NCI-H1930 (cell line): ENCODE measurements around the gene SFT2D3.

Experiments
- DNase-seq, 2 experiments: peaks; one replicate each; lab custom pipeline; 2025; lab: John Stamatoyannopoulos, UW

The SFT2D3 gene

DNA sequence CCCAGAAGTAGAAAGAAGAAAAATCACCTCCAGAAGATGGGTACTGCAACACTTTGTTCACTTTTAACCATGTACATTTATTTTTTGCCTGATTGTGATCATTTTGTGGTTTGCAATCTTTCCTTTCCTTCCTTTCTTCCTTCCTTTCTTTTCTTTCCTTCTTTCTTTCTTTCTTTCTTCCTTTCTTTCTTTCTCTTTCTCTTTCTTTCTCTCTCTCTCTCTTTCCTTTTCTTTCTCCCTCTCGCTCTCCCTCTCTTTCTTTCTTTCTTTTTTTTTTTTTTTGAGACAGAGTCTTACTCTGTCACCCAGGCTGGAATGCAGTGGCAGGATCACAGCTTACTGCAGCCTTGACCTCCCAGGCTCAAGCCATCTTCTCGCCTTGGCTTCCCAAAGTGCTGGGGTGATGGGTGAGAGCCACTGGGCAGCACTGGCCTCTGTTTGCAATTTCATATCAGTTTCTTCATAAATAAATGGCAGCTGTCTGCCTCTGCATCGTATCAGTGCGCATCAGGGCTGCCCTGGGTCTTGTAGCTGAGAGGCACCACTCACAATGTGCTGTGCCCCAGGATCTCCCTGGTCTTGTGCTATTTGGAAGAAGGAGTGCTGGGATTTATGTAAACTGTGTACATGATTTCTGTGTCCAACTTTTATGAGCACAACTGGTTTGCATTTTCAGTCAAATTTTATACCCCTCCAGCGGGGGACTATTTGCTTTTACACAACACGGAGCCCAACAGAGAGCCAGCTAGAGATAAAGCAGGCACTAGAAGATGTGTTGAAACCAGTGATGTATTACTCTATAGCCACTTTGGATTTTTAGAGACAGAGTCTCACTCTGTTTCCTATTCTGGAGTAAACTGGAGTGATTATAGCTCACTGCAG, 19.1 kb upstream of the SFT2D3 start:
- DNase-seq, result no peak

DNA sequence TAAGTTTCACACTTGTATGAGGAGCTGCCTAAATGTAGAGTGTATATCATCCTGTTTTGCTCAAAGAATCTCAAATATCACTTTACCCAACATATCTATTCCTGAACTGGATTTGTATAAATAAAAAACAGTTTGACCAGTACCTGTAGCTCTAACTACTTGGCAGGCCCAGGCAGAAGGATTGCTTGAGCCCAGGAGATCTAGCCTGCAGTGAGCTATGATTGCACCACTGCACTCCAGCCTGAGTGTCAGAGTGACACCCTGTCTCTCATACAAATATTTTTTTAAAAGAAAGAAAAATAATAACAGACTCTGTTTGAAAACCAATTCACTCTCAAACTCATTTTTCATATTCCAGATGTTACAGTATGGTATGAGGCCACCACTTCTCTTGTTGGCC, 18.2 kb upstream of the SFT2D3 start:
- no peak for DNase-seq

DNA sequence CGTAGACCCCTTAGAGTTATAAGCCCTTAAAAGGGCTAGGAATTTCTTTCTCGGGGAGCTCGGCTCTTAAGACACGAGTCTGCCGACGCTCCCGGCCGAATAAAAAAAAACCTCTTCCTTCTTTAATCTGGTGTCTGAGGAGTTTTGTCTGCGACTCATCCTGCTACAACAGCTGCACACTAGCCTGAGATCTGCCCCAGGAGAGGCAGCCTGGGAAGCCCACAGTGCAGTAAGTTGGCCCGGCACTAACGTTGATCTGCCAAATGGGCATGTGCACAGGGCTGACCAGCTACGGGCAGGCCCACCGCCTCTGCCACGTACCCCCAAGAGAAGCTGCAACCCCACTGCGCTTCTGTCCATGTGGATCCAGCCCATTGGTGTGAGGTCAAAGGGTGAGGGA, 17.5 kb upstream of the SFT2D3 start:
- no peak for DNase-seq

DNA sequence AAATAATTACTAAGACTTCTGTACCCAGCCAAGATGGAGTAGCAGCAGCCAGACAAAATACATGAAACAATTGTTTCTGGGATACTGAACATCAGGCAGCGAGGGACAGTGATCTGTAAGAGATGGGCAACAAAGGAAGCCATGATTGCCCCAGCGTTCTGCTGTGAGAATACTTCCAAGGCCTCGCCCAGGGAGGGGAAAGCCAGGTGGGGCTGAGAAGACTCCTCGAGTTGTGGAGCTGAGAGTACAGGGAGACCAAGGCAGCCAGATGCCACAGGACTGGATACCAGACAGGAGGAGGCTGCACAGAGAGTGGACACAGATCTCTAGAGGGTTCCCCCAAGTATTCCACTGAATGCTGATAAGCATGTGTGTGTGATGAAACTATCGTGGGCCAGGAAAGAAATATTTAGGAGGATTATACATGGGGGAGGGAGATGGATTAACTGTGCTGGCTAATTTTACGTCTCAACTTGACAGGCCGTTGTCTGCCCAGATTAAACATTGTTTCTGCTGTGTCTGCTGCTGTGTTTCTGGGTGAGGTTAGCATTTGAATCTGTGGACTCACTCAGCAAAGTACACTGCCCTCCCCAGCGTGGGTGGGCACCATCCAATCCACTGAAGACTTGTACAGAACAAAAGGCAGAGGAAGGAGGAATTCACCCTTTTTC, 15.8 kb upstream of the SFT2D3 start:
- no peak for DNase-seq

DNA sequence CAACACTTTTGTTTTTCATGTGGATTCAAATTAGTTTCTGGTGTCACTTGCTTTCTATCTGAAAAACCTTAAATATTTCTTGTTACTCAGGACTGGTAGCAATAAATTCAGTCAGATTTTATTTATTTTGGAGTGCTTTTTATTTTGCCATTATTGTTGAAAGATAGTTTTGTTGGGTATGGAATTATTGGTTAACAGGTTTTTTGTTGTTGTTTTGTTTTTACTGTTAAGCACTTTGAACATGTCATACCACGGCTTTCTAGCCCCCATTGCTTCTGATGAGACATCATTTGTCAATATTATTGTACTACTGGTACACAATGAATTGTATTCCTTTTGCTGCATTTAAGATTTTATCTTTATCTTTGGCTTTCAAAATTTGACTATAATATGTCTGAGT, 12.9 kb upstream of the SFT2D3 start:
- no peak for DNase-seq

DNA sequence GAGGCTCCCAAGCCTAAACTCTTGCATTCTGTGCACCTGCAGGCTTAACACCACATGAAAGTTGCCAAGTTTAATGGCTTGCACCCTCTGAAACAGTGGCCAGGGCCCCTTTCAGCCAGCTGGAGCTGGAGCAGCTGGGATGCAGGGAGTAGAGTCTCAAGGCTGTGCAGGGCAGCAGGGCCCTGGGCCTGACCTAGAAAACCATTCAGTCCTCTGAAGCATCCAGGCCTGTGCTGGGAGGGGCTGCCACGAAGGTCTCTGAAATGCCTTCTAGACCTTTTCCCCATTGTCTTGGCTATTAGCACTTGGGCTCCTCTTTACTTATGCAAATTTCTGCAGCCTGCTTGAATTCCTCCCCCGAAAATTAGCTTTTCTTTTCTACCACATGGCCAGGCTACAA, 10.6 kb upstream of the SFT2D3 start:
- no peak for DNase-seq

DNA sequence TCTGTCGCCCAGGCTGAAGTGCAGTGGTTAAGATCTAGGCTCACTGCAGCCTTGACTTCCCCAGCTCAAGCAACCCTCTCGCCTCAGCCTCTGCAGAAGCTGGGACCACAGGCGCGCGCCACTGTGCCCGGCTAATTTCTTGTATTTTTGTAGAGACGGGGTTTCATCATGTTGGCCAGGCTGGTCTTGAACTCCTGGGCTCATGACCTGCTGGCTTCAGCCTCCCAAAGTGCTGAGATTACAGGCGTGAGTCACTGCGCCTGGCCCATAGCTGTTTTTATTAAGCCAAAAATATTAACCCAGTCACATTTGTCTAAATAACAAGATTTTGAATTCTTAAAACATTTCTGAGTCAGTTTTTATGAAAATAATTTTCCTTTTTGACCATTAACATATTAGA, 6.3 kb upstream of the SFT2D3 start:
- DNase-seq, result no peak

DNA sequence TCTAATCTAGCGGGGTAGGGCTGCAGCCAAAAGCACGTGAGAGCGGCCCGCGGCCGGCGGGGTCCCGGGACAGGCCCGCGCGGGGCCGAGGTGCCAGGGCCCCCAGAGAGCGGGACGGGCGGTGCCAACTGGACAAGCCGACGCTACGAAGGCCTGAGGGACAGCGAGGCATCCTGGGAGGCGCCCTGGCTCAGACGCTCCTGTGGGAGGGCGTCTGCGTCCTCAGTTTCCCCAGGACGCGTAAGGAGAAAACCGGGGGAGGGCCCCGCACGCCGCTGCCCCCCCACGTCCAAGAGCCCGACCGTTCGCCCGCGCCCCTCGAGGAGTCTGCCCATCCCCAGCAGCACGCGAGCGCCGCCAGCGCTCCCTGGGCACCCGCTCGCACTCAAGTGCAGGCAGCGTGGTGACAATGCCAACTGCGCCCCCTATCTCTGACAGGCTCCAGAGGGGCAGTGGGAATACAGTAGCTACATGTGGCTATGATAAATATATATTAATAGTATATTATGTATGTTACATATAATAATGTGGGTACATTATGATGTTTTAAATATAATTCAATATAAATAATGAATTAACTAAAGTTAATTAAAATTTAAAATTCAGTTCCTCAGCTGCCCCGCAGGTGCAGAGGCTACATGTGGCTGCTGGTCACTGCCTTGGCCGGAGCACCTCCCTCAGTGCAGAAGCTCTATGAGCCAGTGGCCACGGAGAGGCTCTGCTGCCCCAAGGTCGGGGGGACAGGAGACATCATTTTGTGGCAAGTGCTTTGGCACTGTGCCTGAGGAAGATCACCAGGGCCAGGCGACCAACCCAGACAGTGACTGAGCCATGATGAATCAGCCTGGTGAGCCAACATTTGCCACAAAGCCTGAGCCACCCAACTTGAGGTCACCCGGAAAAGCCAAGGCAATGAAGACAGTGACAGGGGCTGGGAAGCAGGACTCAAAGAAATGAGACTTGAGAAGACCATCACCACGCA, 5.5 kb upstream of the SFT2D3 start:
- DNase-seq, result peak; percentile 57 to 65

DNA sequence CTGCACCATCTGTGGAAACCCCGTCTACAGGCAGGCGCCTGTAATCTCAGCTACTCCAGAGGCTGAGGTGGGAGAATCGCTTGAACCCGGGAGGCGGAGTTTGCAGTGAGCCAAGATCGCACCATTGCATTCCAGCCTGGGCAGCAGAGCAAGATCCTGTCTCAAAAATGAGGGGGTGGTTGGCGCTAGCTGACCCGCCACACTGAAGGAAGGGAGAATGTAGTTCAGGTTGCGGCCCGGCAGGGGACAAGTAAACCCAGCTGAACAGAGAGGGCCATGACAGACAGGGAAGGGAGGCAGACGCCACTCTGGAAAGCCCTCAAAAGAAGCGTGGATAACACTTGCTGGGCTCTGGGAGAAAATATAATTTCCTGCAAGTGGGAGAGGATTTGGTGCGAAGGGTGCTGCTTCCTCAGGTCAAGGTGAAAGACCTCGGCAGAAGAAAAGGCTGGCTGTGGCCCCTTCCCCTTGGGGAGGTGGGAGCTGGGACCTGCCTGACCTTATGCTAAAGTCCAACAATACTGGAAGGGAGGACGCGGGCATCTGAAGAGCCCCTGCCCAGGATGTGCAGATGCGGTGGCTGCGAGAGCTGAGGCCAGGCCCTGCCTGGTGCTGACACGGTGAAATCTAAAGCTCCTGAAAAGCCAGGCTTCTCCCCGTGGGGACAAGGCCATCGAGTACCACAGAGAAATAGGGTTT, 3.7 kb upstream of the SFT2D3 start:
- DNase-seq, result no peak

DNA sequence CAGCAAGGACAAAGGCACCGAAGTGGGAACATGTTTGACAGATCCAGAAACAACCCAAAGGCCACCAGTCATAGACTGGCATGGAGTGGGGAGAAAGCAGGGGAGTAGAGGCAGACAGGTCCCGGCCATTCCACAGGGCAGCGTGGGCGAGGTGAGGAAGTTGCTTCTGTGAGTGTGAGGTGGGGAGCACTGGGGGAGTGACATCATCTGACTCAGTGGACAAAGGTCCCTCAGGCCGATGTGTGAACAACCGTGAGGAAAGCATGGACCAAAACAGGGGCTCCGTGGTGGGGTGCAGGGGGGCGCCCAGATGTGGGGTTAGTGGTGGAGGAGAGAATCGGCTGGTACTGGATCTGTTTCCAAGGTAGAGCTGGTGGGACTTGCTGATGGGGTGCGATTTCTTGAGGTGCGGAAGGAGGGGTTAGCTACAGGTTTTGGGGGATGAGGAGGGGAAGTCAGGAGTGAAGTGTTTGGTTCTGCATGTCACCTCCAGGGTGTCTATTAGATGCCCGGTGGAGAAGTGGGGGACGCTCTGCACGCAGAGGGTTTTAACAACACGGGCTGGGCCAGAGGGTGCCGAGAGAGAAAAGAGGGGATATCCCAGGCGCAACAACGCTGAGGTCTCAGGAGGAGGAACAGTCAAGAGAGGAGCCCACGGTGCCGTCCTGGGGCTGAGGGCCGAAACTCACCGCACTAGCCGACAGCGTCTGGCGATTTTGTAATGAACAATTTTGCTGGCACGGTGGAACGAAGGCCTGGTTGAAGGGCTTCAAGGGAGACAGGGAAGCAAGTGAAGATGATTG, 2.5 kb upstream of the SFT2D3 start:
- DNase-seq, result no peak

DNA sequence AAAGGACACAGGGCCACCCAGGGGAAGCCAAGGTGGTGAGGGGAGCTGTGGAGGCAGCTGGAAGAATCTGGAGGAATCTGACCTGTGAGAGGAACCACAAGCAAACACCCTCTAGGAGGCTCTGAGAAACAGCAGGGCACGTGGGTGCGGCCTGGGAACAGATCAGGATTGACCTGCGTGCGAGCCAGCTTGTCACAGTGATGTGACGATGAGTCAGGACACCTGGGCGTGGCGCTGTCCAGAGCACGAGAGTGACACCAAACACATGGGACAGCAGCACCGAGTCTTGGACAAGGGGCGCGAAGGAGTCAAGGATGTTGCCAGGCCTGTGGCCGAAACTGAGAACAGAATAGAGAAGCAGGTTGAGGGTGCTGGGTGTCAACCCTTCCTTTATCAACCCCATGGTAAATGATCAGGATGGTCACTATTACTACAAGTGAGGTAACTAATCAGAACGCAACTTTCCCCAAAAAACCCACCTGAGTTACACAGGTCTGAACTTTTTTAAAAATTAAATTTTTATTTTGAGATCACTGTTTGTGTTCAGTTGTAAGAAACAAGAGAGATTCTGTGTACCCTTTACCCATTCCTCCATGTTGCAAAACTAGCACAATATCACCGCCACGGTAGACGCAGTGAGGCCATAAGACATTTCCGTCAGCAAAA, 637 bp upstream of the SFT2D3 start:
- peak; percentile 14 to 23 for DNase-seq

DNA sequence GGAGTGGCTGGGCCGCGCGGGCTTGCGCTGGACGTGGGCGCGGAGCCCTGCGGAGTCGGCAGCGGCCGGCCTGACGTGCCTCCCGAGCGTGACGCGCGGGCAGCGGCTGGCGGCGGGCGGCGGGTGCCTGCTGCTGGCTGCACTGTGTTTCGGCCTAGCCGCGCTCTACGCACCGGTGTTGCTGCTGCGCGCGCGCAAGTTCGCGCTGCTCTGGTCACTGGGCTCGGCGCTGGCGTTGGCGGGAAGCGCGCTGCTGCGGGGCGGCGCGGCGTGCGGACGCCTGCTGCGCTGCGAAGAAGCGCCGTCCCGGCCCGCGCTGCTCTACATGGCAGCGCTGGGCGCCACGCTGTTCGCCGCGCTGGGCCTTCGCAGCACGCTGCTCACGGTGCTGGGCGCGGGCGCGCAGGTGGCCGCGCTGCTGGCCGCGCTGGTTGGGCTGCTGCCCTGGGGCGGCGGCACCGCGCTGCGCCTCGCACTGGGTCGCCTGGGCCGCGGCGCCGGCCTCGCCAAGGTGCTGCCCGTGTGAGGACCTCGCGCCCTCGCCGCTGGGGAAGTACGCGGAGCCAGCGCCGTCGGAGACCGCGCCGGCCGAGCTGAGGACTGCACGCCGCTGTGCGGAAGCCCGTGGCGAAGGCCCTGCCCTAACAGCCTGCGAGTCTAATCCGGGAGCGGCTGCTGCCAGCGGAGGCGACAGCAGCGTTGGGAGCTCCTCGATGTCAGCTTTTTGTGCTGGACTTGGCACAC, 526 bp downstream of the SFT2D3 start:
- peak; percentile 54 to 65 for DNase-seq

DNA sequence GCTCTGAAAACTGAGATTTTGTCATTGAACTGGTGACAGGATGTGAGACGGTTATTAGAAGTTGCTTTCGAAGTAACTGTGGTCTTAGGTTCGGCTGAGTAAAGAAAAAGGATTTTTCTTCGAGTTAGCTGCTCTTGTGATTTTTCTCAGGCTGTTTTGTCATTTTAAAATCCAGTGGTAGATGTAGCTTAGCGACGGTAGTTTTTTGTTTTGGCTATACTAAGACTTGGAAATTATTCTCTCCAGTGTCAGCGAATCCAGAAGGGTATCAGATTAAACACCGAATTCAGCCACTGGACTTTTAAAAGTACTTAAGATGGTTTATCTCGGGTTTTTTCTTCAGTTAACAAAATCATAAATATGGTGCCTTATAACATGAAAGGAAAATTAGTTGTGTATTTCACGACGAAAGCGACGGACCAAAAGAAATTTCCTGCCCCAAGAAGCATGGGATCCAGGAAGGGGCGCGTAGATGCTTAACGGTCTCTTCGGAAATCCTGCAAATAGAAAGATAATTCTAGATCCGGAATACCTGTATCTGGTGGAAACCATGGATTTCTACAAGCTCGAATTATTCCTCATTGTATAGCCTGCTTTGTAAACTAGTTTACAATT, 1.2 kb downstream of the SFT2D3 start:
- no peak for DNase-seq

DNA sequence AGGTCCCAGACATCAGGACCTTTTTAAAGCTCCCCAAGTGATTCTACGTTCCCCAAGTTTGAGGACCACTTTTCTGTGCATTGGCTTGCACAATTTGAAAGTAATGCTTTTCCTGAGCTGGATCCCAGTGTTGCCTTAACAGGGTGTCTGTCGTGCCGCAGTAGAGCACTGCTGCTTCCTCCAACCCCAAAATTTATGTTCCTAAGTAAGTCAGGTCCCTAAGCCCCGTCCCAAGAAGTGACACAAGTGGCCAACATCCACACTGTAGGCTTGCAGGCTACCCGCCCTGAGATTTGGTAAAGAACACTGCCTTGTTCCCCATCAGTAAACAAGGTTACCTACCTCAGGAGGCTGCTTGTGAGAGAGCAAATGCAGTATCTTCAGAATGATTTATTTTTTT, 2.0 kb downstream of the SFT2D3 start:
- DNase-seq, result no peak

DNA sequence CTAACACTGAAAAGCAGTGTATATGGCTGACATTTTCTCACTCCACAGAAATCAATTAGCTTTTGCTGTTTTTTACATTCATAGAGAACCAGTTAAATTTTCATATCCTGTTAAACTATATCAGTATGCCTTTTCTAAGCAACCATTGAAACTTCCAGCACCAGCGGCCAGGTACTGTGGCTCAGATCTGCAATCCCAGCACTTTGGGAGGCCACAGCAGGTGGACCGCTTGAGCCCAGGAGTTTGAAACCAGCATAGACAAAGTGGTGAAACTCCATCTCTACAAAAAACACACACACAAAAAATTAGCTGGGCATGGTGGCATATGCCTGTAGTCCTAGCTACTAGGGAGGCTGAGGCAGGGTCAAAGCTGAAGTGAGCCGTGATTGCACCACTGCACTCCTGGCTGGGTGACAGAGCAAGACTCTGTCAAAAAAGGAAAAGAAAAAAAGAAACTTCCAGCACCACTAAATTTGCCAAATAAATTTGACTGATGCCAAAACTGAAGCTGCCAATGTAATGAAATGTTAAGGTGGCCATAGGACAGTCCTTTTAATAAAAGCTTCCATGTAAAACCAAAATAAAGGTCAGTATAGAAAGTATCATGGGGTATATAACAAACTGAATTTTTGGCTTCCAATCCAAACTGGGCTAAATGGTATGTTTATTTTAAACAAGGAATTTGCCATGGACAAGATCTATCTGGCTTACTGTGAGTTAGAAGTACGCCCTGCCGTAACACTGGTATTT, 3.5 kb downstream of the SFT2D3 start:
- no peak for DNase-seq

DNA sequence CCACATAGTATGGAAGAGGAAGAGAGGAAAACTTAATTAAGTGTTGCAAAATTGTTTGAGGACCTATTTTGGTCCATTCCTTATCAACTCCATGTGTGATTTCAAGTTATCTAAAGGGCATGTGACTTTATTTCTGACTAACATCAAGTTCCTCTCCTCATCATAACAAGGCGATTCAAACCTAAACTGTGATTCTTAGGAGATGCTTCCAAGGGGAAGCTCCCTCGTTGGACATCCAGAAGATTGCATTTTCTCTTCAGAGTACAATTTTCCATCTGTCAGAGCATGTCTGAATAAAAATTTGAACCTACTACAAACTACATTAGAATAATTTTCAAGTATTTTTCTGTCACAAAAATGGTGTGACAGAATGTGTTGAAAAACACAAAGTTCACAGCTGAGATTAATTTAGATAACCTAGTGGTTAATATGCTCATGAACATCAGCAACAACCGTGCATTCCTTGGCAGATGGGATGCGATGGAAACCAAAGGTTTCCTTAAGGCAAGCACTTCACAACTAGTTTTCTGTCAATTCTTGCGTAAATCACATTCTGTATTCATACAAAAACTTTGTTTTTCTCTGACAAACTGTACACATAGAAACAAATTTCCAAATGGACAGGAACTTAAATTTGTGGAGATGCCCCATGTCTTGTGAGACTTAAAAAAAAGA, 4.2 kb downstream of the SFT2D3 start:
- DNase-seq, result no peak

DNA sequence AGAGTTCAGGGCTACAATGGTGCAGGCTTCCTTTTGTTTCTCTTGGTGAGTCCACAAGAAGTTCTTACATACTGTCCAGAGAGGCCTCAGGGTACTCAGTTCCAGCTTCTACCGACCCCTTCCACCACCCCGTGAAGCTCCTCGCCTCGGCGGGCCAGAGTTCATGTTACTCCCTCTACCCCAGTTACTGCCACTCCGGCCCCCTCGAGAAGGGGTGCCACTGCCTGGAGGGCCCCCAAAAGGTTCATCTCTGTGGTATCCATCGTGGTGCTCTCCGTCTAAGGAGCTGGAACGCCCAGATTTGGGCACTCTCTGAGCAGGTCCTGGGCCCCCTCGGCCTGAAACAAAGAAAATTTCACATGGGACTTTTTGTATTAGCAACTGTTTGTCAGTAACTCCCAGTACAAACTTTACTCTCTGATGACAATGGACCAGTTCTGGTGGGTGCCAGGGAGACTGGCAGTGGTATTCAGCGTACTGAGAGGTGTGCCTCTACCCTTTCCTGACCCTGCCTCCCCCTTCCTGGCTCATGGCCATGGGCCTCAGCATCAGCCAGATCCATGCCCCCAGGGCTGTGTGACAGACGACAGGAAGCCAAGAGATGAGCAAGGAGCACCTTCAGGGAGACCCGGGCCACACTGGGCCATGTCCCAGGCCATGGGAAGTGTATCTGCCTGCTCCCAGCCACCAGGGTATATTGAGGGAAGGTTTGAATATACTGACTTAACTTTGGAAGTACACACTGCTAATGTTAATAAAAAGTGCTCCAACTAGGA, 5.1 kb downstream of the SFT2D3 start:
- no peak for DNase-seq
